Heart left ventricle (tissue), 13 donors: ENCODE results near the gene CNOT4.

Experiments
- CTCF ChIP-seq, 12 donors: fragments of 200-600 bp; sonication (generic) in 4 of 12; IDR thresholded peaks; one replicate each; pipeline versions ENCODE4 v1.5.0 to v1.8.0; 2018 to 2022; ENCODE audit warnings: antibody characterized with exemption in 12 of 12, mild to moderate bottlenecking in 5 of 12
- POLR2A ChIP-seq, 2 donors: fragments of 450-650 bp; IDR thresholded peaks; one replicate each; pipeline ENCODE4 v1.6.1; 2017; ENCODE audit warnings: antibody characterized with exemption in 2 of 2, mild to moderate bottlenecking in 2 of 2, moderate library complexity in 2 of 2
- donor health status: ischemic (EF 13 %, LVEDD 7.1; RV severe dilation, severe dysfunction).
- donor health status: DM: no; HTN: yes; CAD: no.
- donor health status: DM: no; HTN: no; CAD: no.
- donor health status: ischemic (EF 25% LVEDD 6.9; RV normal size, moderate dysfunction).
- donor health status: ischemic (EF 25% LVEDD 5.7; RV mildly dilated, moderate dysfunction).
- donor health status: ischemic (EF 35%, LVEDD 5.7; RV mildly dilated, moderate dysfunction).
- donor health status: nonischemic (EF 11% LVEDD 7.7; RV severe dilation, severe dysfunction).
- donor health status: DM: yes; HTN: yes; CAD: no.
- donor health status: PGD.
- donor health status: ischemic (EF 29% LVEDD 5.4; RV normal size, mild dysfunction).
- donor health status: nonischemic (EF 23%, LVEDD 6.1; RV moderate dilation, normal function).

DNA sequence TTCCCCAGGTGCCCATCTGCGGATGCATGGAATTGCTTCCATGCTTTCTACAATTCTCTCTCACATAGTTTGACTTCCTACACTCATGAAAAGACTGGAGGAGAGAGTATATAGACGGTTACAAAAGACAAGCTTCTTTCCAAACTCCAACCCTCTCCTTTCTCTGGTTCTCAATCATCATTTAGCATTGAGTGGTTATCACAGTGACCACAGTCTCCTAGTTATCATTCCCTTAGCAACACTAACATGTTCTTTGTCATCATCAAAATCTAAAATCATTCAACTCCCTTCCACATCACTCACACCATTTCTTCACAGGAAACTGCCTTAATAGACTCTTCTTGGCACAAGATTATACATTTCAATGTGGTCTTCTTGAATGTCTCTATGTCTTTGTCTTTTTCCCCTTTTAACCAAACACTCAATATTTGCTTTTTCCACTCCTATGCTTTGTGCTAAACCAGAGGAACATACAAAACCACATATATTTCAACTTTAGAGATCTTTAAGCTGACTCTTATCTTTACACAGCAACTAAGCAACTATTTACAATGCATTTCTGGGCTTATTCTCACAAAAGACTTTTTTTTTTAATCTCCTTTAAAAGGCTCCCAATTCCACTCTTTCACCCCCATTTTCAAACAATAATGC lies 126.3 kb downstream of the CNOT4 start:
- TF ChIP-seq CTCF (IDR thresholded peaks at IDR 0.05) (no peak), POLR2A (IDR thresholded peaks at IDR 0.05) (no peak)
